ENCODE results near the gene TSPAN18. TPM values are rescaled to one million over a fixed set of nuclear protein-coding genes. Genes with fewer than 3 reads are reported as not detected.

TSPAN18 gene
- total and polyA plus RNA-seq, 2 donors, result 32.2 to 36.9 TPM

DNA sequence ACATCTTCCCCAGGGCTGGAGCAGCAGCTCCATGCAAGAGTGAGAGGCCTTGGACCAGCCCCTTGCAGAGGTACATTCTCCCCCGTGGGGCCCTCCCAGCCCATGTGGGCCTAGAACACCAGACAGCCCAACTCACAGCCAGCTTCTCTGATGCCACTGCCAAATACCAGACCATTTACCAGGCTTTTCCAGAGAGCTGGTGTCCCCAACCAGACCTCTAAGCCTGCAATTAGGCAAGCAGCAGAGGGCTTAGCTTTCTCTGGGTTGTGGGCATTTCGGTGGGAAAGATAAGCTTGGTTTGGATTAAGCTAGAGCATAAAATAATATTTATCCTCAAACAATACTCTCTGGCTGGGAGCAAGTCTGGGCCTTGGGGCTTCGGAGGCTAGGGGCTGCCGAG, 148.3 kb downstream of the TSPAN18 start:
- H3K27ac ChIP-seq (ENCODE audit: low read depth), result no peak overlapping the region
- 78% methylated on average over 4 of the region's 4 CpGs for WGBS
- no peak overlapping the region for H3K4me3 ChIP-seq (ENCODE audit: low read depth, low read length)
- no peak for DNase-seq (ENCODE audit: extremely low spot score)
- H3K4me1 ChIP-seq (ENCODE audit: insufficient read depth), result no peaks in the 10 kb centered on the region
- no peaks in the 10 kb centered on the region for H3K36me3 ChIP-seq (ENCODE audit: insufficient read depth)

DNA sequence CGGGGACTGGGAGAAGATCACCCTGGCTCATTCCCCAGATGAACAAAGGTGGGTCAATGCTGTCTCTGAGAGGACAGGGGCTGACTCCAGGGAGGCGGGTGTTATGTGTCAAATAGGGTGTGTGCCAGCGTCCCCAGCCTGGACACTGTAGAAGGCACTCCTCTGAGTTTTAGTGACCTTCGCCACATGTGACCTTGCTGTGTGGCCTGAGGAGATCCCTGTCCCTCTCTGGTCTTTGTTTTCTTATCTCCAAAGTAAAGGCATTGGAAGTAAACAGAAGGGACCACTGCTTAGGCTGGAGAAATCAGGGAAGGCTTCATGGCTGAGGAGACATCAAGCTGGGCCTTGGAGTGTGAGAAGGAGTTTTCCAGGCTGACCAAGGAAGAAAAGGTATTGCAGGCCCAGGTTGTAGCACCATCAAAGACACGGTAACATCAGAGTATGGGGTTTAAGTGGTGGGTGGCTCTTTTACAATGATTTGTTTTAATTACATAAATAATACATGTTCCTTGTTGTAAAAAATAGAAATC, 149.5 kb downstream of the TSPAN18 start:
- Histone ChIP-seq H3K4me3 (ENCODE audit: low read depth, low read length) (no peak overlapping the region), H3K4me1 (ENCODE audit: insufficient read depth) (no peaks in the 10 kb centered on the region), H3K27ac (ENCODE audit: low read depth) (no peak overlapping the region), H3K36me3 (ENCODE audit: insufficient read depth) (no peaks in the 10 kb centered on the region)
- no peak for DNase-seq (ENCODE audit: extremely low spot score)
- 93% methylated on average over 5 of the region's 5 CpGs for WGBS

DNA sequence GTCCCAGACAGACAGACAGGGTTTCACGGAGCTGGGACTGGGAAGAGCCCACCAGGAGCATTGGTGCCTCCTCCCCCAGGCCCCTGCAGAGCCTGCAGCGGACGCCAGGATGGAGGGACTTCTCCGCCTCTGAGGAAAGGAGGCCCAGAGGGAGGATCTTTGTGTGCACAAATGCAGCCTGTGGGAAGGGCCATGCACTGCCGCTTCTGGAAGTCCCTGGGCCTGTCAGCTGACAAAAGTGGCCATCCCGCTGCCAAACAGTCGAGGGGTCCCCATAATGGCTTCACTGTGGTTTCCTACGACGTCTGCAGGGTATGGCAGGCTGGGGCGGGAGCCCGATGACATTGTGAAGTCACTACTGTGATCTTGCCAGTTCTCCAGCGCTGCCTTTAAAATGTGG, 150.1 kb downstream of the TSPAN18 start:
- no peak for DNase-seq (ENCODE audit: extremely low spot score)
- no peaks in the 10 kb centered on the region for H3K4me1 ChIP-seq (ENCODE audit: insufficient read depth)
- no peak overlapping the region for H3K4me3 ChIP-seq (ENCODE audit: low read depth, low read length)
- WGBS, result 77% methylated on average over 12 of the region's 12 CpGs
- no peak overlapping the region for H3K27ac ChIP-seq (ENCODE audit: low read depth)
- H3K36me3 ChIP-seq (ENCODE audit: insufficient read depth), result no peaks in the 10 kb centered on the region

DNA sequence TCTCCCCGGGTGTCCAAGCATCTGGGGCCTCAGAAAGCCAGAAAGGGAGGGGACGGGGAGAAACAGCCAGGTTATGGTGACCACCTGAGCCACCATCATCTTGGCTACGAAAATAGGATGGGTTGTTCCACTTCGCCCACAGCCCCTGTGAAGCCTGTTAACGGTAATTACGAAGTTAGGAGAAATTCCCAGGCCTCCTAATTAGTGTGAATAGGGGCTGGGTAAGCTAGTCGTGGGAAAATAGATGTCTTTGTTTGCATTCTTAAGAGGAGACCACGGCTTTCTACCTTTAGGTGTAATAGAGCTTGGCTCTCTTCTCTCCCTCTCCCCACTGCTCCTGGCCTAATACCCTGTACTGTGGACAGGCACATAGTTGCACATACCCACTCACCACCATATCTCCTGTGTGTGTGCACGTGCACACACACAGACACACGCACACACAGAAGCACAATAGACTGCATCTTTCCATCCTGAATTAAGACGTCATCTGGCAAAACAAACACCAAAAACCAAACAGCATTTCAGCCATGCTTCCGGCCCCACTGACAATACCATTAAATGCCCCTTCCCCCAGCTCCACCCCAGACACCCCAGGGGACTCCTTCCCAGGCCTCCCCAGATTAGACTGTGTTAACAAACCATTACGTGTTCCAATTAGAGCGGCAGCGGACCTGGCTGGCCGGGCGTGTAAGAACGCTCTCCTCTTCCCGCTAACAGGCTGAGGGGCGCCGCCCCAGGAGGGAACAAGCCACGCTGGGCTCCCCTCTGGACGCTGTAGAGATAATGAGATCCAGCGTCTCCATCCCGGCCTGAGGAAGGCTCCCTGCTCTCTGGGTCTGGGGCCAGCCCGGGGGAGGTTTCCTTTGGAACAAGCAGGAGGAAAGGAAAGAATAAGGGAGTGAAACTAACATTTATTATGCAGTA, 151.1 kb downstream of the TSPAN18 start:
- Histone ChIP-seq H3K36me3 (ENCODE audit: insufficient read depth) (no peaks in the 10 kb centered on the region), H3K4me1 (ENCODE audit: insufficient read depth) (no peaks in the 10 kb centered on the region), H3K27ac (ENCODE audit: low read depth) (no peak overlapping the region), H3K4me3 (ENCODE audit: low read depth, low read length) (no peak overlapping the region)
- DNase-seq (ENCODE audit: extremely low spot score), result peak; percentile 64
- 46% methylated on average over 26 of the region's 26 CpGs for WGBS

DNA sequence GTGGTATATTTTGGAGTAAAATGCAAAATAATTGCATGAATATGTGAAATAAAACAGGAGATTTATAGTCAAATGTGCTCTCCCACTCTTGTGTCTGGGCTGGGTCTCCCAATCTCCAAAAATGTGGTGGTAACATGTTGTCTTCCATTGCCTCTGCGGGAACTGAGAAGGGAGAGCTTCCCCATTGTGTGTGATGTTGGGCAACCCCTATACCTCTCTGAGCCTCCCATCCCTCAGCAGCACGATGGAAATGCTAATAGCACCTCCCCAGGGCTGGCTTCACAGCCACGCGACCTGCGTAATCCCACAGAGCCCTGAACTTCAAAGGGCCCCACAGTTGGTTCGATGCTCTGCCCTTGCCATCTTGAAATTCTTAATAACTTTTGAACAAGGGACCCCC, 151.9 kb downstream of the TSPAN18 start:
- Histone ChIP-seq H3K36me3 (ENCODE audit: insufficient read depth) (no peaks in the 10 kb centered on the region), H3K4me3 (ENCODE audit: low read depth, low read length) (no peak overlapping the region), H3K27ac (ENCODE audit: low read depth) (no peak overlapping the region), H3K4me1 (ENCODE audit: insufficient read depth) (no peaks in the 10 kb centered on the region)
- no peak for DNase-seq (ENCODE audit: extremely low spot score)
- 88% methylated on average over 6 of the region's 6 CpGs for WGBS

DNA sequence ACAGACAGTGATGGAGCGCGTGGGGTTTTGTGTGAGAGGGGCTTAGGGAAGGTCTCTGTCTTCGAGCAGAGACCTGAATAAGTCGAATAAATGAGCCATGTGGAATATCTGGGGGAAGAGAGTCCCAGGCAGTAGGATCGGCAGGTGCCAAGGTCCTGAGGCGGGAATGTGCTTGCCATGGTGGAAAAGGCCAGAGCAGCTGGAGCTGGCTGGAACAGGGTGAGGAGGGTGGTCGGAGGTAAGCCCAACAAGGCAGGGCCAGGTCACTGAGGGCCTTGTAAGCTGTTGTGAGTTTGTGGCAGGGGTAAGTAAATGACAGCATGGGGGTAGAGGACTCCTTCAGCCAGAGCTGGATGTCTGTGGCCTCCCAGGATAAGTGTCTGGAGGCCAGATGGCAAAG, 152.7 kb downstream of the TSPAN18 start:
- Histone ChIP-seq H3K36me3 (ENCODE audit: insufficient read depth) (no peaks in the 10 kb centered on the region), H3K4me1 (ENCODE audit: insufficient read depth) (no peaks in the 10 kb centered on the region), H3K4me3 (ENCODE audit: low read depth, low read length) (no peak overlapping the region), H3K27ac (ENCODE audit: low read depth) (no peak overlapping the region)
- DNase-seq (ENCODE audit: extremely low spot score), result no peak
- WGBS, result 95% methylated on average over 7 of the region's 7 CpGs

DNA sequence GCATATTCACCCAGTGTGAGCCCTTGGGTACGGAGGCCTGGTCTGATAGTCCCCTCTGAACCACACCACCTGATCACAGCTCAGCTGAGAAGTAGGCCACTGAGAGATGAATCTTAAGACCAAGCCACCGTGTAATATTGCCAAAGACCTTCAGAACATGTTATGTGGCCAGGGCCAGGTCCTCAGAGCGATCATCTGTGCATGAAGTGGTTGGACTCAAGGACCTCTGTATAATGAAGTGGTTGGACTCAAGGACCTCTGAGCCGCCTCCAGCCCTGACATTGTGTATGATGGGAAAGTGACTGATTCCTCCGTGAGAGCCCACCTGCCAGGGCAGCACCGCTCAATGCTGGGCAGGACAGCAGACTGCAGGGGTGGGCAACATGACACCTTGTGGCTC, 153.7 kb downstream of the TSPAN18 start:
- WGBS, result 88% methylated on average over 6 of the region's 6 CpGs
- Histone ChIP-seq H3K36me3 (ENCODE audit: insufficient read depth) (no peaks in the 10 kb centered on the region), H3K4me3 (ENCODE audit: low read depth, low read length) (no peak overlapping the region), H3K27ac (ENCODE audit: low read depth) (no peak overlapping the region), H3K4me1 (ENCODE audit: insufficient read depth) (no peaks in the 10 kb centered on the region)
- no peak for DNase-seq (ENCODE audit: extremely low spot score)

DNA sequence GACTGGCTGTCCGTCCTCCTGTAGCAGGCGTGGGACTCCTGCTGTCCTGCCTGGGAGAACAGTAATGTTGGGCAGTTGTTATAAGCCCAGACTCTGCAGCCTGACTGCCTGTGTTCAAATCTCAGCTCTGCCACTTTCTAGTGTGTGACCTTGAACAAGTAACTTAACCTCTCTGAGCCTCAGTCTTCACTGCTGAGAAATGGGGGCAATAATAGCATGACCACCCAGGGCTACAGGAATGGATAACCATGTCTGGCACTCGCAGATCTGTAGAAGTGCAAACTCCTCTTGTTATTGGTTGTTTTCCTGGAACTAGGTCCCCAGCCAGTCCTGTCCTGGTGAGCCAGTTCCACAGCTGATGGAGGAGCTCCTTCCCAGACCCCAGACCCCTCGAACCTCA, 154.2 kb downstream of the TSPAN18 start:
- H3K27ac ChIP-seq (ENCODE audit: low read depth), result no peak overlapping the region

DNA sequence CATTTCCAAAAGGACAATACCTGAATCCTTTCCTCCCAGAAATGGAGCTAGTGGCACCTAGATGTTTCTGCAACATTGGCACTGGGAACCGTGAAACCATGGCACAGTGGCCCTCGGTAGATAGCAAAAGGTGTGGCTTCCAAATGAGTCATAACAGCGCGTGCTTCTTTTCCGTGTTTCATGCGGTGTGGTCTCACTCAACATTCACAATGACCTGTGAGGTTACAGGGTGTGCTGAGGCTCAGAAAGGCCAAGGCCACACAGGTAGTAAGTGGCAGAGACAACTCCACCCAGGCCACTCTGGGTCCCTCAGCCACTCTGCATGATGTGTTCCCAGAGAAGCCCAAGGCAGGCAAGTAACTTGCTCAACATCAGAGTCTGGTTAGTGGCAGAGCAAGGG, 156.5 kb downstream of the TSPAN18 start:
- no peaks in the 10 kb centered on the region for H3K4me1 ChIP-seq (ENCODE audit: insufficient read depth)
- no peaks in the 10 kb centered on the region for H3K36me3 ChIP-seq (ENCODE audit: insufficient read depth)
- H3K4me3 ChIP-seq (ENCODE audit: low read depth, low read length), result no peak overlapping the region
- DNase-seq (ENCODE audit: extremely low spot score), result no peak
- no peak overlapping the region for H3K27ac ChIP-seq (ENCODE audit: low read depth)
- WGBS, result 77% methylated on average over 6 of the region's 6 CpGs

More for the DNA sequence above, 154.2 kb downstream of the TSPAN18 start:
- no peak for DNase-seq (ENCODE audit: extremely low spot score)
- Histone ChIP-seq H3K4me1 (ENCODE audit: insufficient read depth) (no peaks in the 10 kb centered on the region), H3K4me3 (ENCODE audit: low read depth, low read length) (no peak overlapping the region), H3K36me3 (ENCODE audit: insufficient read depth) (no peaks in the 10 kb centered on the region)
- 92% methylated on average over 4 of the region's 4 CpGs for WGBS

DNA sequence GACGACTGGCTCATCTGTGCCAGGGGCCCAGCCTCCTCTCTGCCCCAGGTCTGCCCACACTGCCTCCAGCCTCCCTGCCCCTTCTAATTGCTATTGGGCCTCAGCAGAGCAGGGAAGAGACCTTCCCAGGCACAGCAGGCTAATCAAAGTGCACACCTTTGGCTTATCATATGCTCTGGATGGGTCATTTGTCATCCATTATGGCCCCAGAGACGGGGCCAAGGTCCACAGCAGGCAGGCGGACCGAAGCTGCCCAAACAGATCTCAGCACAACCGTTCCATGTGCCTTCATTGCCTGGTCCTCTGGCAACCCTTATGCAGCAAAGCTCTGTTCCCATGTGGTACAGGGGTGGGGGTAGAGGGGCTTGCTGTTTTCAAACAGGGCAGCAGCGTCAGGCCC, 157.3 kb downstream of the TSPAN18 start:
- no peak overlapping the region for H3K4me3 ChIP-seq (ENCODE audit: low read depth, low read length)
- no peaks in the 10 kb centered on the region for H3K4me1 ChIP-seq (ENCODE audit: insufficient read depth)
- WGBS, result 94% methylated on average over 6 of the region's 6 CpGs
- no peaks in the 10 kb centered on the region for H3K36me3 ChIP-seq (ENCODE audit: insufficient read depth)
- DNase-seq (ENCODE audit: extremely low spot score), result no peak
- H3K27ac ChIP-seq (ENCODE audit: low read depth), result no peak overlapping the region

DNA sequence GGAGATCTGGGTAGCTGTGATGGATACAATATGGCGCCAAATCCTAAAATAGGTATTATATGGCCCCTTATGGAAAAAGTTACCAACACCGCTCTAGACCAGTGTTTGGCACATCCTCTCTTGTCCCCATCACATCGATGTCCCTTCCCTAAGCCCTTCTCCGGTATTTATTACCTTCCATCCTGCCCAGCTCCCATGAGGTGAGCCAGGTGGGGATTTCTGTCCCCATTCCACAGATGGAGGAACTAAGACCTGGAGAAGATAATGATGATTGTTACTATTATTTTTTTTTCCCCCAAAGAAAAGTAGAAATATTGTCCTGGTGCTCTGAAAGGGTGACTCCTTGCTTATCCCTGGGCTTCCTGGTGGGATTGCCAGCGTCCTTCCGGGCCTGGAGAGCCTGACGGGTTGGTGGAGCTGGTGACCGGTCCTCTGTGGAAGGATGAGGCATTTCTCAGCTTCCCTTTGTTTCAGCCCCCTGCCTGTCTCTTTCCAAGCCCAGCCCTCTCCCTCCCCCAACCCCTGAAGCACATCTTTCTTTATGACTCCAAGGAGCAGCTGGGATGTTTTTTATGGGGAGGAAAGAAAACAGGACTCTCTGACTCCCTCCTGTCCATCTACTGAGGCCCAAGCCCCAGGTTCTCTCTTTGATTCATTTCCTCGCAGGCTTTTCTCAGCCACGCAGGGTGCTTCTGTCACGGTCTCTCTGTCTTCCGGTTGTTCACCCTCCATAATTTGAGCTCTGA, 158.5 kb downstream of the TSPAN18 start:
- 77% methylated on average over 12 of the region's 12 CpGs for WGBS
- peak; percentile 51 for DNase-seq (ENCODE audit: extremely low spot score)
- no peak overlapping the region for H3K27ac ChIP-seq (ENCODE audit: low read depth)

DNA sequence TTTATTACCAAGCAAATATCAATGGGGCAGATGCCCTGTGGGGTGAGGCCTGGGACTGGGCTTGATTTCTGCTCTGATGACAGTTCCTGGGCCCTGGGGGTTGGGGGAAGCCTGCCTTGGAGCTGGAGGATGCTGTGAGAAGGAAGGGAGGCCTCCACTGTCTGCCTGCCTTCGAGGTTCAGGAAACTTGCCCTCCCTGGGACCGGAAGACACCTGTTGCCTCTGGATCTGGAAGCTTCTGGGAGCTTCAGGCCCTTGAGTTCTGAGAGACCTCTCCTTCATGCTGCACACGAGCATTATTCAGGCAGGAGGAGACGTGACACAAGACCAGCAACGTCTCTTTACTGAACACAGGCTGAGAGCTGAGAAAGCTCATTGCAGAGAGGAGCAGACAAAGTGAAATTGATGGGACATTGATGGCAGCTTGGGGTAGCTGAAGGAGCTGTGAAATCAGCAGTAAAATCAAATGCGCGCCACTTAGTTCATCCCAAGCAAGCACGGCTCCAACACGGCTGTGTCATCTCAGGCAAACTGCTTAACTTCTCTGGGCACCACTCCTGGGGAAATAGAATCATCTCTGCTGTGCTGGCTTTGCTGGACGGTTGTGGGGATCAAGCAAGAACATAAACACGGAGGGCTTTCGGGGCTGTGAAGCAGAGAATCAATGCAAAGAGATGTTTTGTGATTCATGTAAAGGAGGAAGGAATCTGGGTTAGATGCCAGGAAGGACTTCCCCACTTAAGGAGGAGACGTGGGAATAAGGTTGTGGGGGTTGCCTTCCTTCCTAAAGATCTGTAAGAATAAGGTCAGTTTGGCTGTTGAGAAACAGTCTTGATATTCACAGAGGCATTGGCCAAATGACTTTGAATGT, 159.4 kb downstream of the TSPAN18 start:
- H3K27ac ChIP-seq (ENCODE audit: low read depth), result no peak overlapping the region
- H3K4me3 ChIP-seq (ENCODE audit: low read depth, low read length), result no peak overlapping the region
- no peak for DNase-seq (ENCODE audit: extremely low spot score)
- WGBS, result 48% methylated on average over 13 of the region's 13 CpGs
- no peaks in the 10 kb centered on the region for H3K4me1 ChIP-seq (ENCODE audit: insufficient read depth)
- no peaks in the 10 kb centered on the region for H3K36me3 ChIP-seq (ENCODE audit: insufficient read depth)

More for the DNA sequence above, 158.5 kb downstream of the TSPAN18 start:
- no peaks in the 10 kb centered on the region for H3K36me3 ChIP-seq (ENCODE audit: insufficient read depth)
- no peaks in the 10 kb centered on the region for H3K4me1 ChIP-seq (ENCODE audit: insufficient read depth)
- H3K4me3 ChIP-seq (ENCODE audit: low read depth, low read length), result no peak overlapping the region

DNA sequence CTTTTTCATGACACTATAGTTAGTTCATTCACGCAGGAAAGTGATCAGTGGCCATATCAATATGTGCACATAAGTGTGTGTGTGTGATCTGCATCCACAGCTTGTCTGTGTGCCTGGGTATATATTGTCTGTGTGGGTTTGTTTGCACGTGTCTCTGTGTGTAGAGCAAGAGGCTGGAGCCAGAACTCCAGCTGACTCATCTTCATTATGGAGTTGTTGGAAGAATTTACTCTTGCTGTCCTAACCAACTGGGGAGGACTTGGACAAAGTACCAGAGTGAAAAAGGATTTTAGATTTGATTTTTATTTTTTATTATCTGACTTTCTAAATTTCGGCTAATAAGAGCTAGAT, 160.0 kb downstream of the TSPAN18 start:
- no peaks in the 10 kb centered on the region for H3K36me3 ChIP-seq (ENCODE audit: insufficient read depth)
- WGBS, result 25% methylated on average over 3 of the region's 3 CpGs
- no peak overlapping the region for H3K27ac ChIP-seq (ENCODE audit: low read depth)

More for the DNA sequence above, 160.0 kb downstream of the TSPAN18 start:
- no peak overlapping the region for H3K4me3 ChIP-seq (ENCODE audit: low read depth, low read length)
- H3K4me1 ChIP-seq (ENCODE audit: insufficient read depth), result no peaks in the 10 kb centered on the region
- no peak for DNase-seq (ENCODE audit: extremely low spot score)
